K562 (cell line): ENCODE results near the gene NPDC1. TPM values are rescaled to one million over a fixed set of nuclear protein-coding genes. Genes with fewer than 3 reads are reported as not detected.
A peak's percentile ranks its signal among the peaks of the same experiment; 100 is the strongest.

Source experiments
- ATAC-seq: fragments of 200-7000 bp; cut with Tn5 transposase; 3 replicates; pipeline ENCODE4 v1.9.1; 2020; ENCODE audit warnings: moderate library complexity
- BruUV-seq: library from RNA; stranded (reverse); fragments of 400-500 nt; replicated peaks from 2 replicates; lab custom pipeline; 2021; lab: Mats Ljungman, UMichigan
- CTCF ChIA-PET: fragments of 300-600 bp; formaldehyde crosslinking; extraction: SDS; loops from one replicate; lab custom pipeline; 2021; ENCODE audit warnings: low intra/inter-chr PET ratio; lab: Yijun Ruan, JAX
- POLR2A ChIA-PET: fragments of 300-600, 350-650 bp; sonication (Branson Sonifier 250); formaldehyde crosslinking; extraction: SDS; loops from one replicate; lab custom pipeline; 2021; ENCODE audit warnings: antibody characterized with exemption, inconsistent platforms; lab: Yijun Ruan, JAX
- DNase-seq, 4 experiments: peaks; one replicate each; pipeline versions ENCODE4 v3.0.0 to v3.0.0-alpha.2; 2011 to 2018; ENCODE audit warnings: low spot score in 3 of 4, mixed read lengths in 3 of 4; ENCODE audit errors: extremely low read depth in 1 of 4
- FAIRE-seq: peaks from 2 replicates; lab custom pipeline; 2011; peaks lifted over from hg19 to GRCh38; lab: Jason Lieb, UNC
- H2AFZ ChIP-seq: 2 replicates; pipeline ENCODE4 v1.6.0; 2011; ENCODE audit warnings: low read depth, low read length, control low read depth, inconsistent platforms
- H3K27ac ChIP-seq: fragments of 200-600 bp; 3 replicates; pipeline ENCODE4 v1.8.0; 2011; ENCODE audit warnings: low read depth, mild to moderate bottlenecking, control low read depth, inconsistent platforms, low read length, moderate library complexity, mixed read lengths; ENCODE audit errors: extremely low read depth
- H3K27me3 ChIP-seq, 2 experiments: fragments of 300-600 bp in 1 of 2; 2 replicates in 1 of 2; 3 replicates in 1 of 2; pipeline versions ENCODE4 v1.6.0 to v1.8.0; 2011; ENCODE audit warnings: inconsistent platforms in 2 of 2, low read length in 2 of 2, mild to moderate bottlenecking in 1 of 2, mixed read lengths in 1 of 2, moderate library complexity in 1 of 2; ENCODE audit not compliant: control insufficient read depth in 2 of 2, insufficient read depth in 2 of 2
- H3K36me3 ChIP-seq: fragments of 300-600 bp; 3 replicates; pipeline ENCODE4 v1.8.0; 2011; ENCODE audit warnings: mild to moderate bottlenecking, low read length, inconsistent platforms; ENCODE audit not compliant: control insufficient read depth, insufficient read depth
- H3K4me1 ChIP-seq, 2 experiments: fragments of 200-600 bp in 1 of 2; replicated peaks in 1 of 2; 2 replicates in 1 of 2; 3 replicates in 1 of 2; pipeline versions ENCODE4 v1.5.1 to v1.8.0; 2011; ENCODE audit warnings: inconsistent platforms in 2 of 2, low read length in 2 of 2, mild to moderate bottlenecking in 1 of 2, mixed read lengths in 1 of 2, moderate library complexity in 1 of 2; ENCODE audit not compliant: control insufficient read depth in 2 of 2, insufficient read depth in 2 of 2
- H3K4me2 ChIP-seq: 2 replicates; pipeline ENCODE4 v1.6.1; 2011; ENCODE audit warnings: low read length, control low read depth, inconsistent platforms, mixed read lengths; ENCODE audit not compliant: insufficient read depth
- H3K4me3 ChIP-seq: fragments of 200-600 bp; sonication (generic), shearing (Covaris generic); 2 replicates; pipeline ENCODE4 v1.5.1; 2016; ENCODE audit warnings: control low read depth, inconsistent platforms
- H3K79me2 ChIP-seq: fragments of 200-600 bp; 3 replicates; pipeline ENCODE4 v1.8.0; 2011; ENCODE audit warnings: low read length, inconsistent platforms; ENCODE audit not compliant: control insufficient read depth, insufficient read depth
- H3K9ac ChIP-seq, 2 experiments: 2 replicates each; pipeline versions ENCODE4 v1.6.0 to v1.6.1; 2011; ENCODE audit warnings: low read depth in 2 of 2, low read length in 2 of 2, control low read depth in 1 of 2, inconsistent platforms in 1 of 2, mild to moderate bottlenecking in 1 of 2, mixed read lengths in 1 of 2; ENCODE audit not compliant: insufficient read depth in 1 of 2
- H3K9me1 ChIP-seq: one replicate; pipeline ENCODE4 v1.6.0; 2011; ENCODE audit warnings: inconsistent platforms, mild to moderate bottlenecking, low read length, moderate library complexity; ENCODE audit not compliant: control insufficient read depth, insufficient read depth
- H3K9me3 ChIP-seq: replicated peaks from 2 replicates; pipeline ENCODE4 v1.5.1; 2011; ENCODE audit warnings: low read depth, low read length, inconsistent platforms; ENCODE audit not compliant: control insufficient read depth, insufficient read depth
- H4K20me1 ChIP-seq: replicated peaks from 2 replicates; pipeline ENCODE4 v1.6.1; 2011; ENCODE audit warnings: low read length, inconsistent platforms, mixed read lengths; ENCODE audit not compliant: control insufficient read depth, insufficient read depth
- BHLHE40 ChIP-seq: IDR thresholded peaks from 2 replicates; pipeline ENCODE4 v1.6.1; 2011; ENCODE audit warnings: low read length, improper control_type of control experiment
- CBX8 ChIP-seq: fragments of 200-600 bp; sonication (generic); IDR thresholded peaks from 2 replicates; pipeline ENCODE4 v1.6.1; 2012; ENCODE audit warnings: borderline replicate concordance, mixed run types, low read depth, mild to moderate bottlenecking, moderate library complexity, mixed read lengths, low read length, control low read depth, inconsistent platforms; ENCODE audit not compliant: poor library complexity, severe bottlenecking; ENCODE audit errors: extremely low read depth
- HINFP ChIP-seq: fragments of 450-650 bp; conservative IDR thresholded peaks from 2 replicates; pipeline ENCODE4 v1.6.1; 2016; ENCODE audit warnings: missing genetic modification characterization, low read depth, mild to moderate bottlenecking, control low read depth, missing compliant biosample characterization
- HMGN3 ChIP-seq: IDR thresholded peaks from 2 replicates; pipeline ENCODE4 v1.6.1; 2011; ENCODE audit warnings: borderline replicate concordance, low read depth, mild to moderate bottlenecking, mixed read lengths, low read length; ENCODE audit not compliant: insufficient read length; ENCODE audit errors: extremely low read depth
- HNRNPL ChIP-seq: fragments of 200-400 bp; formaldehyde crosslinking; IDR thresholded peaks from 2 replicates; pipeline ENCODE4 v1.6.1; 2017; ENCODE audit warnings: low read depth, mild to moderate bottlenecking, low read length
- NCOA1 ChIP-seq: fragments of 450-650 bp; IDR thresholded peaks from 2 replicates; pipeline ENCODE4 v1.6.1; 2016; ENCODE audit warnings: low read depth
- NRF1 ChIP-seq, 2 experiments: fragments of 450-650 bp; IDR thresholded peaks in 1 of 2; conservative IDR thresholded peaks in 1 of 2; 2 replicates each; pipeline ENCODE4 v1.6.1; 2014; ENCODE audit warnings: mild to moderate bottlenecking in 2 of 2
- PKNOX1 ChIP-seq: fragments of 450-650 bp; IDR thresholded peaks from 2 replicates; pipeline ENCODE4 v1.6.1; 2016
- POLR2G ChIP-seq: fragments of 200-400 bp; formaldehyde crosslinking; IDR thresholded peaks from 2 replicates; pipeline ENCODE4 v1.6.1; 2017; ENCODE audit warnings: low read depth, mild to moderate bottlenecking, antibody characterized with exemption, low read length, moderate library complexity
- SAFB2 ChIP-seq: fragments of 200-400 bp; formaldehyde crosslinking; IDR thresholded peaks from 2 replicates; pipeline ENCODE4 v1.6.1; 2018; ENCODE audit warnings: borderline replicate concordance, low read length, low read depth, moderate library complexity; ENCODE audit not compliant: severe bottlenecking
- SMARCE1 ChIP-seq: fragments of 450-650 bp; IDR thresholded peaks from 2 replicates; pipeline ENCODE4 v1.7.1; 2016; ENCODE audit warnings: mild to moderate bottlenecking
- ZNF263 ChIP-seq: sonication (generic); formaldehyde crosslinking; IDR thresholded peaks from 2 replicates; pipeline ENCODE4 v1.8.0; 2022; ENCODE audit warnings: mild to moderate bottlenecking, missing genetic modification reagents, borderline replicate concordance
- ZNF740 ChIP-seq, 3 experiments: fragments of 200-800 bp in 1 of 3; sonication (Bioruptor generic) in 1 of 3; sonication (generic) in 1 of 3; formaldehyde crosslinking in 1 of 3; IDR thresholded peaks; 2 replicates each; pipeline versions ENCODE4 v1.6.1 to v1.8.0; 2016 to 2022; ENCODE audit warnings: mild to moderate bottlenecking in 2 of 3, missing compliant biosample characterization in 2 of 3, missing genetic modification characterization in 2 of 3, missing genetic modification reagents in 1 of 3
- WGBS: fragments of 100-300 bp; shearing (Covaris generic); methylation state at CpG from one replicate; pipeline ENCODE4 v1.1.6; 2016; ENCODE audit warnings: low coverage, mixed read lengths; ENCODE audit not compliant: insufficient coverage; ENCODE audit errors: missing lambda C conversion rate; 5-methylcytosine and 5-hydroxymethylcytosine counted together
- in situ Hi-C: fragments of 300-500 bp; cut with MboI; formaldehyde crosslinking; loops from 4 replicates; pipeline ENCODE4 v1.15.0; 2018; ENCODE audit warnings: inconsistent platforms, mixed read lengths
- intact Hi-C: fragments of 100-400 bp; cut with micrococcal nuclease; formaldehyde crosslinking; loops from 2 replicates; pipeline ENCODE4 v1.14.2; 2022
- polyA plus RNA-seq, 8 experiments: library from polyadenylated mRNA; depleted of rRNA in 4 of 8; stranded (reverse) in 5 of 8; unstranded in 3 of 8; fragments of >200 nt; fragmentation: Nextera tagmentation in 2 of 8; fragmentation: Illumina TruSeq in 1 of 8; extraction: Ambion mirVana in 2 of 8; extraction: Trizol in 1 of 8; gene quantifications; 2 replicates each; pipeline versions ENCODE4 v1.2.1 to v1.2.3, GENCODE V29; 2011 to 2014; ENCODE audit warnings: inconsistent platforms in 1 of 8, missing spikeins in 1 of 8
- total RNA-seq, 7 experiments: library from RNA; depleted of rRNA in 6 of 7; stranded (reverse); fragments of >200 nt in 6 of 7; fragmentation: Illumina TruSeq in 2 of 7; extraction: Trizol in 2 of 7; gene quantifications; 2 replicates each; pipeline versions ENCODE4 v1.2.1 to v1.2.3, GENCODE V29; 2011 to 2021; ENCODE audit warnings: low replicate concordance in 1 of 7

Gene NPDC1
- total and polyA plus RNA-seq, 9 of the 15 experiments (the other 6 are each of a cell fraction or from before 2014, with no cell fraction given) = 0.06 to 2.1 (median 0.53) TPM; not detected in 3

GRCh38 chr9:137012694-137013570 is 33.0 kb downstream of the NPDC1 start:
- Histone ChIP-seq H3K4me3 (no peak overlapping the region), H3K4me1 (peaks cover 0 to 70% of the 10 kb centered on the region in 2 experiments; a peak in 2 of 5 replicates), H4K20me1 (no peaks in the 10 kb centered on the region), H3K9me1 (no peaks in the 10 kb centered on the region), H2AFZ (peak overlapping the region; percentile 54; the same call in 1 of the 2 replicates), H3K9me3 (no peaks in the 10 kb centered on the region), H3K36me3 (no peaks in the 10 kb centered on the region), H3K27me3 (no peaks in the 10 kb centered on the region), H3K9ac (peak overlapping the region in 1 of 2 experiments; percentile 80; a peak in 2 of 4 replicates), H3K27ac (no peak overlapping the region), H3K4me2 (peak overlapping the region; percentile 41), H3K79me2 (no peaks in the 10 kb centered on the region)
- DNase-seq = peak; percentile 75 to 97 (median 96)
- ChIA-PET CTCF (no interaction called here), POLR2A (no interaction called here)
- WGBS = 25% methylated on average over 40 of the region's 67 CpGs
- in situ Hi-C loops = no loop called here
- peak; percentile 96 for ATAC-seq
- intact Hi-C loops = no loop called here
- FAIRE-seq = no peak
- no TSS peak for BruUV-seq
- TF ChIP-seq SAFB2 = no peak
- TF ChIP-seq BHLHE40 = peak; percentile 68
- no peak for TF ChIP-seq ZNF263
- TF ChIP-seq NCOA1 = no peak
- TF ChIP-seq HMGN3 = peak; percentile 19
- TF ChIP-seq HNRNPL = peak; percentile 93
- no peak for TF ChIP-seq NRF1 (conservative IDR thresholded peaks at IDR 0.05 in 1 of 2, IDR thresholded peaks at IDR 0.05 in 1 of 2)
- TF ChIP-seq SMARCE1 = no peak
- TF ChIP-seq CBX8 = no peak
- no peak for TF ChIP-seq POLR2G
- TF ChIP-seq ZNF740 (CRISPR knock-in tag; IDR thresholded peaks at IDR 0.05) = 0 out of 2 replicates have a peak, but pooled peaks have one; percentile 55
- TF ChIP-seq ZNF740 (tag; IDR thresholded peaks at IDR 0.05) = no peak
- TF ChIP-seq HINFP (tag) = no peak
- 0 out of 2 replicates have a peak, but pooled peaks have one; percentile 17 for TF ChIP-seq PKNOX1
